Activated B cell treated with CpG ODN at 0.5 μM for 24 hours (primary cell): Measurements from ENCODE around the gene TNNI2. TPM values are rescaled to one million over a fixed set of nuclear protein-coding genes. Genes with fewer than 3 reads are reported as not detected.
A peak's percentile ranks its signal among the peaks of the same experiment; 100 is the strongest.

Experiments
- ATAC-seq: fragments of 200-7000 bp; cut with Tn5 transposase; one replicate; pipeline ENCODE4 v1.10.0; 2021; ENCODE audit warnings: low read depth, mild to moderate bottlenecking, moderate library complexity
- CTCF ChIA-PET: fragments of 350-600 bp; sonication (Branson Sonifier 250); formaldehyde crosslinking; loops from one replicate; lab custom pipeline; 2021; ENCODE audit warnings: antibody characterized with exemption; lab: Charles Lee
- POLR2A ChIA-PET: fragments of 350-600 bp; sonication (Branson Sonifier 250); formaldehyde crosslinking; loops from one replicate; lab custom pipeline; 2021; ENCODE audit warnings: antibody characterized with exemption; lab: Charles Lee
- DNase-seq: peaks from one replicate; pipeline ENCODE4 v3.0.0; 2022
- H3K27ac Mint-ChIP-seq: one replicate; pipeline ENCODE4 v1.8.0; 2020; ENCODE audit warnings: mixed read lengths
- H3K27me3 Mint-ChIP-seq: one replicate; pipeline ENCODE4 v1.8.0; 2021; ENCODE audit warnings: mixed read lengths
- H3K36me3 Mint-ChIP-seq: one replicate; pipeline ENCODE4 v1.8.0; 2021; ENCODE audit warnings: low read depth, mixed read lengths
- H3K4me1 Mint-ChIP-seq: one replicate; pipeline ENCODE4 v1.8.0; 2021; ENCODE audit warnings: mixed read lengths
- H3K4me3 Mint-ChIP-seq: one replicate; pipeline ENCODE4 v1.8.0; 2020; ENCODE audit warnings: mild to moderate bottlenecking, mixed read lengths
- H3K9me3 Mint-ChIP-seq: one replicate; pipeline ENCODE4 v1.8.0; 2020; ENCODE audit warnings: mixed read lengths
- CTCF ChIP-seq: fragments of 200-600 bp; IDR thresholded peaks from one replicate; pipeline ENCODE4 v1.8.0; 2022; ENCODE audit warnings: antibody characterized with exemption, mild to moderate bottlenecking
- intact Hi-C: fragments of 100-400 bp; cut with micrococcal nuclease; formaldehyde crosslinking; loops from one replicate; pipeline ENCODE4 v1.15.1; 2024
- total RNA-seq: library from RNA; stranded (reverse); gene quantifications from 2 replicates; pipeline ENCODE4 v1.2.3, GENCODE V29; 2022

TNNI2 gene
- total RNA-seq, 1 donor from 2014 or later = 1.0 TPM

GRCh38 chr11:1846453-1846932, 7.7 kb downstream of the TNNI2 start:
- intact Hi-C loops = no loop called here
- H3K27ac Mint-ChIP-seq = no peak overlapping the region
- CTCF ChIA-PET = interaction anchor here (0.7 to 1.7 kb wide), 3 partner anchors 14 to 152 kb away, joined by 3 to 6 read pairs (median 4); no protein-coding TSS in a partner anchor
- H3K9me3 Mint-ChIP-seq = no peaks in the 10 kb centered on the region
- no peak for ATAC-seq
- no peak for TF ChIP-seq CTCF
- H3K4me1 Mint-ChIP-seq = peaks cover 86% of the 10 kb centered on the region
- H3K4me3 Mint-ChIP-seq = no peak overlapping the region
- no peaks in the 10 kb centered on the region for H3K36me3 Mint-ChIP-seq
- H3K27me3 Mint-ChIP-seq = no peaks in the 10 kb centered on the region
- POLR2A ChIA-PET = interaction anchor here (0.8 to 1.4 kb wide), 3 partner anchors 30 to 36 kb away, joined by 4 read pairs; no protein-coding TSS in a partner anchor
- no peak for DNase-seq

GRCh38 chr11:1847006-1847735, 8.4 kb downstream of the TNNI2 start:
- Mint-ChIP-seq H3K4me1 (peaks cover 92% of the 10 kb centered on the region), H3K9me3 (no peaks in the 10 kb centered on the region), H3K27ac (no peak overlapping the region), H3K36me3 (no peaks in the 10 kb centered on the region), H3K27me3 (no peaks in the 10 kb centered on the region), H3K4me3 (no peak overlapping the region)
- intact Hi-C loops = no loop called here
- ChIA-PET POLR2A (interaction anchor here (0.8 to 1.2 kb wide), 2 partner anchors 22 to 35 kb away, joined by 3 to 4 read pairs; no protein-coding TSS in a partner anchor), CTCF (interaction anchor here (0.8 to 1.7 kb wide), 4 partner anchors 15 to 153 kb away, joined by 3 to 6 read pairs (median 4); no protein-coding TSS in a partner anchor)
- DNase-seq (no peak), ATAC-seq (no peak)
- no peak for TF ChIP-seq CTCF

GRCh38 chr11:1847926-1848639, 9.3 kb downstream of the TNNI2 start:
- H3K36me3 Mint-ChIP-seq = peaks cover 3% of the 10 kb centered on the region
- H3K4me3 Mint-ChIP-seq = peak overlapping the region; percentile 41
- TF ChIP-seq CTCF = no peak
- no peak for ATAC-seq
- intact Hi-C loops = no loop called here
- no peaks in the 10 kb centered on the region for H3K27me3 Mint-ChIP-seq
- no peaks in the 10 kb centered on the region for H3K9me3 Mint-ChIP-seq
- DNase-seq = no peak
- H3K27ac Mint-ChIP-seq = no peak overlapping the region
- ChIA-PET CTCF (interaction anchor here (1.0 to 1.7 kb wide), 2 partner anchors 16 to 154 kb away, joined by 3 to 6 read pairs; no protein-coding TSS in a partner anchor), POLR2A (interaction anchor here (1.2 kb wide), 1 partner anchor 21 kb away, joined by 3 read pairs; no protein-coding TSS in a partner anchor)
- peaks cover 99% of the 10 kb centered on the region for H3K4me1 Mint-ChIP-seq

GRCh38 chr11:1848640-1849430, 10.1 kb downstream of the TNNI2 start:
- ChIA-PET POLR2A (no interaction called here), CTCF (interaction anchor here (1.0 kb wide), 1 partner anchor 33 kb away, joined by 3 read pairs; no protein-coding TSS in a partner anchor)
- intact Hi-C loops = no loop called here
- ATAC-seq (no peak), DNase-seq (no peak)
- H3K4me3 Mint-ChIP-seq = no peak overlapping the region
- H3K9me3 Mint-ChIP-seq = no peaks in the 10 kb centered on the region
- H3K27me3 Mint-ChIP-seq = no peaks in the 10 kb centered on the region
- TF ChIP-seq CTCF = no peak
- peaks cover 96% of the 10 kb centered on the region for H3K4me1 Mint-ChIP-seq
- peak overlapping the region; percentile 98 for H3K27ac Mint-ChIP-seq
- H3K36me3 Mint-ChIP-seq = peaks cover 11% of the 10 kb centered on the region
